T-cell (primary cell): Measurements from ENCODE around the gene SMIM41. TPM values are rescaled to one million over a fixed set of nuclear protein-coding genes. Genes with fewer than 3 reads are reported as not detected.
A peak's percentile ranks its signal among the peaks of the same experiment; 100 is the strongest.

Experiments used
- ATAC-seq, 4 experiments: fragments of 200-7000 bp in 3 of 4; fragments of 150-1000 bp in 1 of 4; cut with Tn5 transposase; replicated peaks in 1 of 4; 1 replicate in 3 of 4; 2 replicates in 1 of 4; pipeline ENCODE4 v1.10.0; 2021; ENCODE audit warnings: moderate library complexity in 3 of 4, mild to moderate bottlenecking in 2 of 4, moderate number of reproducible peaks in 1 of 4
- CTCF ChIA-PET, 2 donors: fragments of 300-600 bp; sonication (Branson Sonifier 250); formaldehyde crosslinking; loops; one replicate each; lab custom pipeline; 2022; ENCODE audit warnings: antibody characterized with exemption in 2 of 2; lab: Charles Lee
- POLR2A ChIA-PET, 2 donors: fragments of 300-600 bp; sonication (Branson Sonifier 250); formaldehyde crosslinking; loops; one replicate each; lab custom pipeline; 2022; ENCODE audit warnings: antibody characterized with exemption in 2 of 2; lab: Charles Lee
- DNase-seq, 35 experiments: peaks; one replicate each; pipeline versions ENCODE4 v3.0.0 to v3.0.0-alpha.2; 2013 to 2023
- H3K27ac ChIP-seq: one replicate; pipeline ENCODE4 v1.5.1; 2013; ENCODE audit warnings: low read length
- H3K27me3 ChIP-seq, 2 experiments: replicated peaks in 1 of 2; 1 replicate in 1 of 2; 2 replicates in 1 of 2; pipeline versions ENCODE4 v1.6.1 to v1.7.0; 2013; ENCODE audit warnings: low read length in 1 of 2, mixed read lengths in 1 of 2; ENCODE audit not compliant: control insufficient read depth in 2 of 2, insufficient read depth in 2 of 2; ENCODE audit errors: extremely low read depth in 1 of 2
- H3K36me3 ChIP-seq, 2 donors: 1 replicate in 1 of 2; 2 replicates in 1 of 2; pipeline versions ENCODE4 v1.6.1 to v1.7.0; 2013; ENCODE audit warnings: low read length in 1 of 2; ENCODE audit not compliant: control insufficient read depth in 2 of 2, insufficient read depth in 1 of 2; ENCODE audit errors: extremely low read depth in 1 of 2
- H3K4me1 ChIP-seq, 2 experiments: 1 replicate in 1 of 2; 2 replicates in 1 of 2; pipeline versions ENCODE4 v1.6.1 to v1.7.0; 2013; ENCODE audit warnings: low read length in 2 of 2, mixed read lengths in 1 of 2; ENCODE audit not compliant: insufficient read depth in 2 of 2, control insufficient read depth in 1 of 2; ENCODE audit errors: extremely low read depth in 1 of 2
- H3K4me3 ChIP-seq, 2 donors: 1 replicate in 1 of 2; 2 replicates in 1 of 2; pipeline versions ENCODE4 v1.5.1 to v1.7.0; 2013; ENCODE audit warnings: mild to moderate bottlenecking in 2 of 2, low read length in 1 of 2, moderate library complexity in 1 of 2; ENCODE audit not compliant: control insufficient read depth in 1 of 2; ENCODE audit errors: extremely low read depth in 1 of 2
- H3K9me3 ChIP-seq: 2 replicates; pipeline ENCODE4 v1.7.0; 2013
- H3K27ac Mint-ChIP-seq, 2 donors: one replicate each; pipeline ENCODE4 v1.8.0; 2020 to 2021; ENCODE audit warnings: mild to moderate bottlenecking in 2 of 2, mixed read lengths in 2 of 2
- H3K27me3 Mint-ChIP-seq, 2 donors: one replicate each; pipeline ENCODE4 v1.8.0; 2021 to 2022; ENCODE audit warnings: mixed read lengths in 2 of 2
- H3K36me3 Mint-ChIP-seq: one replicate; pipeline ENCODE4 v1.8.0; 2021; ENCODE audit warnings: mixed read lengths
- H3K4me1 Mint-ChIP-seq, 3 donors: one replicate each; pipeline ENCODE4 v1.8.0; 2020 to 2022; ENCODE audit warnings: mixed read lengths in 3 of 3, mild to moderate bottlenecking in 1 of 3
- H3K4me3 Mint-ChIP-seq, 3 donors: one replicate each; pipeline ENCODE4 v1.8.0; 2020 to 2022; ENCODE audit warnings: mild to moderate bottlenecking in 3 of 3, mixed read lengths in 3 of 3, moderate library complexity in 3 of 3
- H3K9me3 Mint-ChIP-seq, 3 donors: one replicate each; pipeline ENCODE4 v1.8.0; 2020 to 2022; ENCODE audit warnings: mixed read lengths in 3 of 3
- WGBS: methylation state at CpG from one replicate; pipeline ENCODE4 v1.1.5; 2013; ENCODE audit warnings: missing lambda C conversion rate; ENCODE audit not compliant: insufficient coverage; 5-methylcytosine and 5-hydroxymethylcytosine counted together
- total RNA-seq, 35 experiments: library from RNA in 6 of 35; stranded (reverse) in 6 of 35; fragments of 120-200 nt in 1 of 35; gene quantifications; one replicate each; pipeline versions ENCODE4 v1.2.1 to v1.2.4 and lab custom pipeline; 2013 to 2026

SMIM41 gene
- total RNA-seq, 5 donors from 2014 or later (not counting 1 experiment from before 2014, with no cell fraction given), result 0.41 TPM; not detected in 4

- ChIA-PET CTCF (interaction anchor here (0.6 to 8.7 kb wide), 5 partner anchors 15 to 42 kb away, joined by 3 to 116 read pairs (median 4); partner anchors contain the start of gene NR4A1 (in 1 of the 2)), POLR2A (interaction anchor here in 1 of 2 donors (0.7 kb wide), 1 partner anchor 10 kb away, joined by 5 read pairs; no protein-coding TSS in a partner anchor)
- Histone ChIP-seq H3K9me3 (no peaks in the 10 kb centered on the region), H3K4me1 (peaks cover 13 to 23% of the 10 kb centered on the region in 2 experiments), H3K4me3 (no peak overlapping the region), H3K27ac (no peak overlapping the region), H3K27me3 (peaks cover 0 to 21% of the 10 kb centered on the region in 2 experiments), H3K36me3 (peaks cover 0 to under 1% of the 10 kb centered on the region in 2 donors)
- DNase-seq (no peak), ATAC-seq (no peak)
- WGBS, result 100% methylated on average over 3 of the region's 3 CpGs
- H3K4me3 Mint-ChIP-seq, result no peak overlapping the region
- peaks cover 25 to 28% (median 26%) of the 10 kb centered on the region in 3 donors for H3K4me1 Mint-ChIP-seq
- H3K27me3 Mint-ChIP-seq, result peaks cover 0 to 9% of the 10 kb centered on the region in 2 donors
- no peaks in the 10 kb centered on the region for H3K36me3 Mint-ChIP-seq
- H3K9me3 Mint-ChIP-seq, result no peaks in the 10 kb centered on the region
- H3K27ac Mint-ChIP-seq, result no peak overlapping the region
Measured at GRCh38 chr12:52067081-52067374, 12.5 kb upstream of the SMIM41 start.

DNA sequence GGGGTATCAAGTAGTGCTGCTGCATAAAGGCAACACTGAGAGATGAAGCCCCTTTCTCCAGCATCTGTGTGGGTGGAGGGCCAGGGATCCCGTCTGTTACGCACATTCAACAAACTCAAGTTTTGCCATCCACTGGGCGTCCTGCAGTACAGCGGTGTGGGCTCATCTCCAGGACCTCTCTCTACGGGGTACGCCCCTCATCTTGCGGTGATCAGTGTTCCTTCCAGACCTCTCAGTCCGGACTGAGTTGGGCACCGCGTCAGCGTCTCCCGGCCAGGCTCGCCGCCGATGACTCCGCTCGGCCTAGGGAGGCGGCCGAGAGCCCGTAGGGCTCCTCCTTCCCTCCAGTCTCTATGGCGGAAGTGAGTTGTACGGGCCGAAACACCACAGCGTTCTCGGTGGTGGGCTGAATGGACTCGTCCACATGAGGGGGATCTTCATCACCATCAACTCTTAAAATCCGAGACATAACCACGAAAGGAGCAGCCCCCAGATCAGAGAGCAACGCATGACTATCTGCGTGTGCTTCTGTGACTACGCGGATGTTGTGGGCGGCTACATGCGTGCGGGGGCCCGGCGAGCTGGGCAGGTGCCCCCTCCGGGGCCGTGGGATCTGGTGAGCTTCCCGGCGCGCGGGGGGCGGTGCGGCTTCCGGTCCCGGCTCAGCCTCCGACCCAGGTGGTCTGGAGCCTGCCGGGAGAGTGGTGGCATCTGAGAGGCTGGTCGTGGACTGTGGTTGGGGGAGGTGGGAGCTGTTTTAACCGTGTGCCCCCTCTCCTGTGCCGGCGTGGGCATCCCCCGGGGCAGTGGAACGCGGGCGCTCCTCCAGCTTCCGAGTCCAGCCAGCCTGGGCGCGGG lies 9.9 kb upstream of the SMIM41 start, which contains the start of gene ATG101:
TSS of gene ATG101 (plus strand) at position 652 of the 858 bp plus-strand sequence. CDS start 3,673 bp downstream, outside the sequence.
- POLR2A ChIA-PET, result interaction anchor here (0.6 to 1.4 kb wide), 4 partner anchors 37 to 365 kb away, joined by 3 to 8 read pairs (median 4); partner anchors contain the start of gene TAMALIN (in 1 of the 2)
- H3K27me3 Mint-ChIP-seq, result peaks cover 0 to 7% of the 10 kb centered on the region in 2 donors
- Histone ChIP-seq H3K4me3 (peak within 1 kb of the TSS; percentile 93 to 99), H3K36me3 (peaks cover 0 to 20% of the 10 kb centered on the region in 2 donors), H3K27ac (peak within 1 kb of the TSS; percentile 91), H3K4me1 (peaks cover 20 to 38% of the 10 kb centered on the region in 2 experiments), H3K9me3 (no peaks in the 10 kb centered on the region), H3K27me3 (no peaks in the 10 kb centered on the region)
- CTCF ChIA-PET, result interaction anchor here (0.6 to 8.7 kb wide), 16 partner anchors 15 to 1609 kb away, joined by 3 to 116 read pairs (median 4); partner anchors contain the start of genes EIF4B (in 1 of the 2) and NR4A1 (in 1 of the 2)
- DNase-seq, result peak; percentile 76 to 93 (median 81)
- H3K4me3 Mint-ChIP-seq, result peak within 1 kb of the TSS; percentile 91 to 98 (median 98)
- peaks cover 13% of the 10 kb centered on the region for H3K36me3 Mint-ChIP-seq
- peak within 1 kb of the TSS; percentile 98 to 99 for H3K27ac Mint-ChIP-seq
- peak; percentile 92 to 97 (median 96) for ATAC-seq
- H3K4me1 Mint-ChIP-seq, result peaks cover 42 to 47% (median 46%) of the 10 kb centered on the region in 3 donors
- H3K9me3 Mint-ChIP-seq, result no peaks in the 10 kb centered on the region
- 1% methylated on average over 56 of the region's 60 CpGs for WGBS

GRCh38 chr12:52070185-52070925 lies 9.1 kb upstream of the SMIM41 start:
- ChIA-PET CTCF (interaction anchor here (0.6 to 8.7 kb wide), 12 partner anchors 11 to 936 kb away, joined by 3 to 116 read pairs (median 4); partner anchors contain the start of genes EIF4B (in 1 of the 2) and NR4A1 (in 1 of the 2)), POLR2A (interaction anchor here in 1 of 2 donors (1.3 to 1.4 kb wide), 2 partner anchors 38 to 45 kb away, joined by 3 to 6 read pairs; no protein-coding TSS in a partner anchor)
- H3K4me3 Mint-ChIP-seq, result peak overlapping the region; percentile 91 to 98 (median 98)
- Histone ChIP-seq H3K4me1 (peaks cover 20 to 38% of the 10 kb centered on the region in 2 experiments), H3K9me3 (no peaks in the 10 kb centered on the region), H3K27me3 (no peaks in the 10 kb centered on the region), H3K4me3 (peak overlapping the region; percentile 93 to 99), H3K36me3 (peaks cover 0 to 27% of the 10 kb centered on the region in 2 donors), H3K27ac (peak overlapping the region; percentile 91)
- peak overlapping the region; percentile 76 to 99 for H3K27ac Mint-ChIP-seq
- no peaks in the 10 kb centered on the region for H3K9me3 Mint-ChIP-seq
- WGBS, result 11% methylated on average over 25 of the region's 37 CpGs
- H3K27me3 Mint-ChIP-seq, result peaks cover 0 to under 1% of the 10 kb centered on the region in 2 donors
- peaks cover 13% of the 10 kb centered on the region for H3K36me3 Mint-ChIP-seq
- DNase-seq, result peak in 1 of 35 experiments; percentile 11
- H3K4me1 Mint-ChIP-seq, result peaks cover 44 to 52% (median 46%) of the 10 kb centered on the region in 3 donors
- ATAC-seq, result peak in 1 of 4 experiments; percentile 39

DNA sequence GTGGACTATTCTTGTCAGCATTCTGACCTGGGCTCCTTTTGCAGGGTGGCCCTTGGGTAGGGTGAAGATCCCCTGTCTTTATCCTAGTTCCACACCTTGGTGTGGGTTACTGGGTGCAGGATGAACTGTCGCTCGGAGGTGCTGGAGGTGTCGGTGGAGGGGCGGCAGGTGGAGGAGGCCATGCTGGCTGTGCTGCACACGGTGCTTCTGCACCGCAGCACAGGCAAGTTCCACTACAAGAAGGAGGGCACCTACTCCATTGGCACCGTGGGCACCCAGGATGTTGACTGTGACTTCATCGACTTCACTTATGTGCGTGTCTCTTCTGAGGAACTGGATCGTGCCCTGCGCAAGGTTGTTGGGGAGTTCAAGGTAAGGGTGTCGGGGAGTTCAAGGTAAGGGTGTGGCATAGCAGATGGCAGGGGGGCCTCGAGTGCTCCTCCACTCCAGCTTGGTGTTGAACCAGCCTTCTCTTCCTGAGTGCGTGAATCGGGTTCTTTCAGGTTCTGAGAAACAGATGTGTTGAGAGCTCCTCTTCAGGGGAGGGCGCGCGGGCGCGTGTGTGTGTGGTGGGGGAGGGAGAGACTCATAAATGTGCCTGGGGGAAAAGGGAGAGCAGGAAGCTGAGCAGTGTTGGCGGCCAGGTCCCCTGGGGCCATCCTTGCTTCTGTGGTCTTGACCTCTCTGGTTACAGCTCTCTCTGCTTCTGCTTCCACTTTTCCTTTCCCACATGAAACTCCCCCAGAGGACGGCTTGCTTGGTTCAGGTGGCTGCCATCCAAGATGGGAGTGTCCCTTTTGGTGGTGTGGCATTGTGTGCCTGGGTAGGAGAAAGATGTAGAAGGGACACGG lies 5.7 kb upstream of the SMIM41 start:
- ATAC-seq (no peak), DNase-seq (peak in 2 of 35 experiments; percentile 15 to 19)
- Mint-ChIP-seq H3K4me1 (peaks cover 46 to 54% (median 47%) of the 10 kb centered on the region in 3 donors), H3K36me3 (peaks cover 34% of the 10 kb centered on the region), H3K27me3 (no peaks in the 10 kb centered on the region), H3K4me3 (peak overlapping the region in 1 of 3 donors; percentile 36), H3K27ac (peak overlapping the region; percentile 50 to 58), H3K9me3 (no peaks in the 10 kb centered on the region)
- H3K4me3 ChIP-seq, result no peak overlapping the region
- no peak overlapping the region for H3K27ac ChIP-seq
- ChIA-PET CTCF (interaction anchor here in 1 of 2 donors (5.7 to 8.7 kb wide), 2 partner anchors 41 to 49 kb away, joined by 37 to 116 read pairs; no protein-coding TSS in a partner anchor), POLR2A (interaction anchor here in 1 of 2 donors (0.5 kb wide), 1 partner anchor 49 kb away, joined by 3 read pairs; no protein-coding TSS in a partner anchor)
- 74% methylated on average over 18 of the region's 23 CpGs for WGBS
- H3K9me3 ChIP-seq, result no peaks in the 10 kb centered on the region
- H3K4me1 ChIP-seq, result peaks cover 20 to 38% of the 10 kb centered on the region in 2 experiments
- peaks cover 10 to 56% of the 10 kb centered on the region in 2 donors for H3K36me3 ChIP-seq
- H3K27me3 ChIP-seq, result no peaks in the 10 kb centered on the region

DNA sequence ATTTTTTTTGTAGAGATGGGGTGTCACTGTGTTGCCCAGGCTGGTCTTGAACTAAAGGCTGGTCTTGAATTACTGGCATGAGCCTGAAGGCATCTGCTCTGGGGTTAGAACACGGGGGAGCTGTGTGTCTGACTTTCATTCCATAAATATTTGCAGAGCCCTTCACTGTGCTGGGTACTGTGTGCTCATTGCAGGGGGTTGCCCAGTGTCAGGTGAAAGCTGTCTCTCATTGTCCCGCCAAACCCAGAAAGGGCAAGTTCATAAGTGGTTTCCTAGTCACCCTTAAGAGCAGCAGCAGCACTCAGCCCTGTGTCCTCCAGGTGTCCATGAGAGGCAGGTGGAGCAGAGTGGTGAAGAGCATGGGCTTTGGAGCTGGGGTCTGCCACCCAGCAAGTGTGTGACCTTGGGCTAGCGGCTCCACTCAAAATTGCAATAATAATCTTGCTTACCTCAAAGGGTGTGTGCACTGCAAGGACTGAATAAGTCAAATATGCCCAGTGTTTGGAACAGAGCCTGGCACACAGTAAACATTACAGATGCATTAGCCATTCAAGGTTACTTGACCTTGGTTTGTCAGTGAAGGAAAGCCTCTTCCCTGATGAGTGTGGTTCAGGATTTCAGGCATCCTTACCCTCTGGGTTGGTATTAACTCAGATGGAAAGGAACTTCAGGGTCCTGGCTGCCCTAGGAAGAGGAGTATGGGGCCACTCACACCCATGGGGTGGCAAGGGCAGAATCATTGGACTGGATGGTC lies 4.4 kb upstream of the SMIM41 start:
- WGBS, result 100% methylated on average over 2 of the region's 3 CpGs
- DNase-seq, result no peak
- Histone ChIP-seq H3K4me3 (no peak overlapping the region), H3K27me3 (no peaks in the 10 kb centered on the region), H3K27ac (no peak overlapping the region), H3K36me3 (peaks cover 16 to 60% of the 10 kb centered on the region in 2 donors), H3K9me3 (no peaks in the 10 kb centered on the region), H3K4me1 (peaks cover 17 to 30% of the 10 kb centered on the region in 2 experiments)
- H3K36me3 Mint-ChIP-seq, result peaks cover 38% of the 10 kb centered on the region
- H3K4me3 Mint-ChIP-seq, result no peak overlapping the region
- H3K27me3 Mint-ChIP-seq, result no peaks in the 10 kb centered on the region
- peaks cover 38 to 44% (median 39%) of the 10 kb centered on the region in 3 donors for H3K4me1 Mint-ChIP-seq
- H3K27ac Mint-ChIP-seq, result no peak overlapping the region
- ATAC-seq, result no peak
- ChIA-PET CTCF (interaction anchor here in 1 of 2 donors (0.6 kb wide), 1 partner anchor 49 kb away, joined by 3 read pairs; no protein-coding TSS in a partner anchor), POLR2A (no interaction called here)
- no peaks in the 10 kb centered on the region for H3K9me3 Mint-ChIP-seq
